K562 (cell line): ENCODE results near the gene SLIT1. TPM values are rescaled to one million over a fixed set of nuclear protein-coding genes. Genes with fewer than 3 reads are reported as not detected.

Experiments
- ATAC-seq: fragments of 200-7000 bp; cut with Tn5 transposase; 3 replicates; pipeline ENCODE4 v1.9.1; 2020; ENCODE audit warnings: moderate library complexity
- BruUV-seq: library from RNA; stranded (reverse); fragments of 400-500 nt; replicated peaks from 2 replicates; lab custom pipeline; 2021; lab: Mats Ljungman, UMichigan
- CTCF ChIA-PET: fragments of 300-600 bp; formaldehyde crosslinking; extraction: SDS; loops from one replicate; lab custom pipeline; 2021; ENCODE audit warnings: low intra/inter-chr PET ratio; lab: Yijun Ruan, JAX
- POLR2A ChIA-PET: fragments of 300-600, 350-650 bp; sonication (Branson Sonifier 250); formaldehyde crosslinking; extraction: SDS; loops from one replicate; lab custom pipeline; 2021; ENCODE audit warnings: antibody characterized with exemption, inconsistent platforms; lab: Yijun Ruan, JAX
- DNase-seq, 4 experiments: peaks; one replicate each; pipeline versions ENCODE4 v3.0.0 to v3.0.0-alpha.2; 2011 to 2018; ENCODE audit warnings: low spot score in 3 of 4, mixed read lengths in 3 of 4; ENCODE audit errors: extremely low read depth in 1 of 4
- FAIRE-seq: peaks from 2 replicates; lab custom pipeline; 2011; peaks lifted over from hg19 to GRCh38; lab: Jason Lieb, UNC
- H2AFZ ChIP-seq: 2 replicates; pipeline ENCODE4 v1.6.0; 2011; ENCODE audit warnings: low read depth, low read length, control low read depth, inconsistent platforms
- H3K27ac ChIP-seq: fragments of 200-600 bp; 3 replicates; pipeline ENCODE4 v1.8.0; 2011; ENCODE audit warnings: low read depth, mild to moderate bottlenecking, control low read depth, inconsistent platforms, low read length, moderate library complexity, mixed read lengths; ENCODE audit errors: extremely low read depth
- H3K27me3 ChIP-seq, 2 experiments: fragments of 300-600 bp in 1 of 2; 2 replicates in 1 of 2; 3 replicates in 1 of 2; pipeline versions ENCODE4 v1.6.0 to v1.8.0; 2011; ENCODE audit warnings: inconsistent platforms in 2 of 2, low read length in 2 of 2, mild to moderate bottlenecking in 1 of 2, mixed read lengths in 1 of 2, moderate library complexity in 1 of 2; ENCODE audit not compliant: control insufficient read depth in 2 of 2, insufficient read depth in 2 of 2
- H3K36me3 ChIP-seq: fragments of 300-600 bp; 3 replicates; pipeline ENCODE4 v1.8.0; 2011; ENCODE audit warnings: mild to moderate bottlenecking, low read length, inconsistent platforms; ENCODE audit not compliant: control insufficient read depth, insufficient read depth
- H3K4me1 ChIP-seq, 2 experiments: fragments of 200-600 bp in 1 of 2; replicated peaks in 1 of 2; 2 replicates in 1 of 2; 3 replicates in 1 of 2; pipeline versions ENCODE4 v1.5.1 to v1.8.0; 2011; ENCODE audit warnings: inconsistent platforms in 2 of 2, low read length in 2 of 2, mild to moderate bottlenecking in 1 of 2, mixed read lengths in 1 of 2, moderate library complexity in 1 of 2; ENCODE audit not compliant: control insufficient read depth in 2 of 2, insufficient read depth in 2 of 2
- H3K4me2 ChIP-seq: 2 replicates; pipeline ENCODE4 v1.6.1; 2011; ENCODE audit warnings: low read length, control low read depth, inconsistent platforms, mixed read lengths; ENCODE audit not compliant: insufficient read depth
- H3K4me3 ChIP-seq: fragments of 200-600 bp; sonication (generic), shearing (Covaris generic); 2 replicates; pipeline ENCODE4 v1.5.1; 2016; ENCODE audit warnings: control low read depth, inconsistent platforms
- H3K79me2 ChIP-seq: fragments of 200-600 bp; 3 replicates; pipeline ENCODE4 v1.8.0; 2011; ENCODE audit warnings: low read length, inconsistent platforms; ENCODE audit not compliant: control insufficient read depth, insufficient read depth
- H3K9ac ChIP-seq, 2 experiments: 2 replicates each; pipeline versions ENCODE4 v1.6.0 to v1.6.1; 2011; ENCODE audit warnings: low read depth in 2 of 2, low read length in 2 of 2, control low read depth in 1 of 2, inconsistent platforms in 1 of 2, mild to moderate bottlenecking in 1 of 2, mixed read lengths in 1 of 2; ENCODE audit not compliant: insufficient read depth in 1 of 2
- H3K9me1 ChIP-seq: one replicate; pipeline ENCODE4 v1.6.0; 2011; ENCODE audit warnings: inconsistent platforms, mild to moderate bottlenecking, low read length, moderate library complexity; ENCODE audit not compliant: control insufficient read depth, insufficient read depth
- H3K9me3 ChIP-seq: replicated peaks from 2 replicates; pipeline ENCODE4 v1.5.1; 2011; ENCODE audit warnings: low read depth, low read length, inconsistent platforms; ENCODE audit not compliant: control insufficient read depth, insufficient read depth
- H4K20me1 ChIP-seq: replicated peaks from 2 replicates; pipeline ENCODE4 v1.6.1; 2011; ENCODE audit warnings: low read length, inconsistent platforms, mixed read lengths; ENCODE audit not compliant: control insufficient read depth, insufficient read depth
- BRCA1 ChIP-seq, 2 experiments: fragments of 450-650 bp in 1 of 2; sonication (generic) in 1 of 2; formaldehyde crosslinking in 1 of 2; IDR thresholded peaks; 2 replicates each; pipeline versions ENCODE4 v1.5.0 to v1.6.1; 2017 to 2020; ENCODE audit warnings: mild to moderate bottlenecking in 1 of 2, missing genetic modification reagents in 1 of 2
- CAMTA2 ChIP-seq: fragments of 250-450 bp; sonication (Bioruptor Pico); conservative IDR thresholded peaks from 2 replicates; pipeline ENCODE4 v1.5.1; 2022
- NBN ChIP-seq: fragments of 450-650 bp; IDR thresholded peaks from 2 replicates; pipeline ENCODE4 v1.6.1; 2016; ENCODE audit warnings: low read depth, mild to moderate bottlenecking
- NRF1 ChIP-seq, 2 experiments: fragments of 450-650 bp; IDR thresholded peaks in 1 of 2; conservative IDR thresholded peaks in 1 of 2; 2 replicates each; pipeline ENCODE4 v1.6.1; 2014; ENCODE audit warnings: mild to moderate bottlenecking in 2 of 2
- PPARD ChIP-seq: fragments of 250-450 bp; sonication (Bioruptor Pico); IDR thresholded peaks from 2 replicates; pipeline ENCODE4 v1.8.0; 2022; ENCODE audit warnings: inconsistent platforms, mild to moderate bottlenecking, moderate library complexity
- RHOXF2B ChIP-seq: fragments of 250-450 bp; sonication (Bioruptor Pico); conservative IDR thresholded peaks from 2 replicates; pipeline ENCODE4 v1.5.1; 2021
- SOX6 ChIP-seq: fragments of 450-650 bp; IDR thresholded peaks from 2 replicates; pipeline ENCODE4 v1.6.1; 2014; ENCODE audit warnings: mild to moderate bottlenecking
- TAF9B ChIP-seq: fragments of 450-650 bp; IDR thresholded peaks from 2 replicates; pipeline ENCODE4 v1.6.1; 2018; ENCODE audit warnings: mild to moderate bottlenecking; ENCODE audit not compliant: partially characterized antibody
- ZNF133 ChIP-seq: fragments of 250-450 bp; sonication (Bioruptor Pico); IDR thresholded peaks from 2 replicates; pipeline ENCODE4 v1.4.0; 2020; ENCODE audit warnings: mild to moderate bottlenecking
- ZNF24 ChIP-seq: fragments of 450-650 bp; IDR thresholded peaks from 2 replicates; pipeline ENCODE4 v1.6.1; 2016
- WGBS: fragments of 100-300 bp; shearing (Covaris generic); methylation state at CpG from one replicate; pipeline ENCODE4 v1.1.6; 2016; ENCODE audit warnings: low coverage, mixed read lengths; ENCODE audit not compliant: insufficient coverage; ENCODE audit errors: missing lambda C conversion rate; 5-methylcytosine and 5-hydroxymethylcytosine counted together
- in situ Hi-C: fragments of 300-500 bp; cut with MboI; formaldehyde crosslinking; loops from 4 replicates; pipeline ENCODE4 v1.15.0; 2018; ENCODE audit warnings: inconsistent platforms, mixed read lengths
- intact Hi-C: fragments of 100-400 bp; cut with micrococcal nuclease; formaldehyde crosslinking; loops from 2 replicates; pipeline ENCODE4 v1.14.2; 2022
- polyA plus RNA-seq, 8 experiments: library from polyadenylated mRNA; depleted of rRNA in 4 of 8; stranded (reverse) in 5 of 8; unstranded in 3 of 8; fragments of >200 nt; fragmentation: Nextera tagmentation in 2 of 8; fragmentation: Illumina TruSeq in 1 of 8; extraction: Ambion mirVana in 2 of 8; extraction: Trizol in 1 of 8; gene quantifications; 2 replicates each; pipeline versions ENCODE4 v1.2.1 to v1.2.3, GENCODE V29; 2011 to 2014; ENCODE audit warnings: inconsistent platforms in 1 of 8, missing spikeins in 1 of 8
- total RNA-seq, 7 experiments: library from RNA; depleted of rRNA in 6 of 7; stranded (reverse); fragments of >200 nt in 6 of 7; fragmentation: Illumina TruSeq in 2 of 7; extraction: Trizol in 2 of 7; gene quantifications; 2 replicates each; pipeline versions ENCODE4 v1.2.1 to v1.2.3, GENCODE V29; 2011 to 2021; ENCODE audit warnings: low replicate concordance in 1 of 7
- TF ChIP-seq, protein P1 (sequence below): sonication (generic); formaldehyde crosslinking; IDR thresholded peaks from 2 replicates; pipeline ENCODE4 v1.8.1; 2023; ENCODE audit warnings: mild to moderate bottlenecking, missing genetic modification reagents

SLIT1 gene
- total and polyA plus RNA-seq, 9 of the 15 experiments (the other 6 are each of a cell fraction or from before 2014, with no cell fraction given): 0.01 to 0.11 (median 0.04) TPM; not detected in 3

DNA sequence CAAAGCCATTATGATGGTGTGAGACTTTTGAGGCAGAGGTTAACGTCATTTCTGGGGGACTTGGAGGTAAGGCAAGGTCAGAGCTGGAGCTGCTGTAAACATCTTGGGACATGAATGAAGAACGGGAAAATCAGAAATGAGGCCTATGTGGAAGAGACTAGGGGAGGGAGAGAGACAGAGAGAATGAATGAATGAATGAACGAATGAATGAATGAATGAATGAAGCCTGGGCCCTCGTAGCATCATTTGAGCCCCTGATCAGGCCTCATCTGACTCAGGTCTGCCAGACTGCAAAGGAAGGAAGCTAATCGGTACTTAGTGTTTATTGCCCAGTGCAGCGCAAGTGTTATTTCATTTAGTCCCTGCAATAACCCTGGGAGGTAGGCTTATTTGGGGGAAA, 79.6 kb downstream of the SLIT1 start:
- no peaks in the 10 kb centered on the region for H3K9me1 ChIP-seq
- no peak for DNase-seq
- no peak overlapping the region for H3K27ac ChIP-seq
- no peak overlapping the region for H2AFZ ChIP-seq
- H3K4me3 ChIP-seq: no peak overlapping the region
- no peaks in the 10 kb centered on the region for H3K4me1 ChIP-seq
- H3K36me3 ChIP-seq: no peaks in the 10 kb centered on the region
- no peak overlapping the region for H3K4me2 ChIP-seq
- no peaks in the 10 kb centered on the region; the same call in 1 of the 2 replicates for H4K20me1 ChIP-seq
- ChIA-PET CTCF (no interaction called here), POLR2A (interaction anchor here (1.5 kb wide), 1 partner anchor 15 kb away, joined by 3 read pairs; no protein-coding TSS in a partner anchor)
- FAIRE-seq: no peak
- no peaks in the 10 kb centered on the region for H3K9me3 ChIP-seq
- BruUV-seq: no TSS peak
- TF ChIP-seq ZNF24 (peak; percentile 89), NBN (no peak), PPARD (no peak), ZNF133 (CRISPR knock-in tag) (no peak)
- WGBS: 0% methylated on average over 6 of the region's 6 CpGs
- intact Hi-C loops: no loop called here
- ATAC-seq: no peak
- no peaks in the 10 kb centered on the region for H3K79me2 ChIP-seq
- no peak overlapping the region for H3K9ac ChIP-seq
- peaks cover 0 to 68% of the 10 kb centered on the region in 2 experiments; a peak in 4 of 5 replicates for H3K27me3 ChIP-seq
- in situ Hi-C loops: no loop called here

DNA sequence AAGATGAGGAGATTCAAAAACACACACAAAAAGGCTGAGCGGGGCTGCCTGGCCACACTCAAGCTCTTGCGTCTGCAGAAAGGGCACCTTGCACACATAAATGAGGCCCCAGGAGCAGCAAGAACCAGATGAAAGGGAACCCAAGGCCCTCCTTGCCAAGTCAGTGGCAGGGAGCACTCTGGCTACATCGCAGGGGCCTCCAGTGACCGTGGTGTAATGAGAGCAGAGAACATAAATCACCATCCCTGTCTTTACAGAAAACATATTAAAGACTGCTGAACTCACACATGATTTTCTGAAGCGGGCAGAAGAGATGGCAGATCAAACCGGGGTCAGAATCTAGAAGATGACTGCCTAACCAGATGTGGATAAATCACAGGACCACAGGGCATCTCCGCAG, 80.5 kb downstream of the SLIT1 start:
- ATAC-seq (no peak), DNase-seq (no peak), FAIRE-seq (no peak)
- no peak overlapping the region for H3K4me3 ChIP-seq
- no peaks in the 10 kb centered on the region for H3K4me1 ChIP-seq
- H3K9me1 ChIP-seq: no peaks in the 10 kb centered on the region
- POLR2A ChIA-PET: no interaction called here
- CTCF ChIA-PET: no interaction called here
- H4K20me1 ChIP-seq: no peaks in the 10 kb centered on the region; the same call in 1 of the 2 replicates
- H3K27me3 ChIP-seq: peaks cover 0 to 75% of the 10 kb centered on the region in 2 experiments; a peak in 4 of 5 replicates
- no peak overlapping the region for H3K9ac ChIP-seq
- 0% methylated on average over 5 of the region's 7 CpGs for WGBS
- in situ Hi-C loops: no loop called here
- no peaks in the 10 kb centered on the region for H3K9me3 ChIP-seq
- no peaks in the 10 kb centered on the region for H3K79me2 ChIP-seq
- H3K36me3 ChIP-seq: no peaks in the 10 kb centered on the region
- TF ChIP-seq NRF1 (conservative IDR thresholded peaks at IDR 0.05 in 1 of 2, IDR thresholded peaks at IDR 0.05 in 1 of 2) (no peak), BRCA1 (IDR thresholded peaks at IDR 0.05) (no peak), BRCA1 (CRISPR knock-in tag; IDR thresholded peaks at IDR 0.05) (no peak), CAMTA2 (CRISPR knock-in tag) (no peak), SOX6 (no peak), RHOXF2B (CRISPR knock-in tag) (no peak), TAF9B (no peak)
- TF ChIP-seq, protein P1, sequence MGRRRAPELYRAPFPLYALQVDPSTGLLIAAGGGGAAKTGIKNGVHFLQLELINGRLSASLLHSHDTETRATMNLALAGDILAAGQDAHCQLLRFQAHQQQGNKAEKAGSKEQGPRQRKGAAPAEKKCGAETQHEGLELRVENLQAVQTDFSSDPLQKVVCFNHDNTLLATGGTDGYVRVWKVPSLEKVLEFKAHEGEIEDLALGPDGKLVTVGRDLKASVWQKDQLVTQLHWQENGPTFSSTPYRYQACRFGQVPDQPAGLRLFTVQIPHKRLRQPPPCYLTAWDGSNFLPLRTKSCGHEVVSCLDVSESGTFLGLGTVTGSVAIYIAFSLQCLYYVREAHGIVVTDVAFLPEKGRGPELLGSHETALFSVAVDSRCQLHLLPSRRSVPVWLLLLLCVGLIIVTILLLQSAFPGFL (CRISPR knock-in tag): no peak
- TF ChIP-seq, all 486 proteins: peak for 0
- no peak overlapping the region for H2AFZ ChIP-seq
- intact Hi-C loops: no loop called here
- H3K4me2 ChIP-seq: no peak overlapping the region
- H3K27ac ChIP-seq: no peak overlapping the region
- no TSS peak for BruUV-seq
